Inferior parietal cortex (tissue), 1 donor: ENCODE measurements around the gene ZFPM1.

ENCODE experiments used
- DNase-seq: peaks from one replicate; pipeline ENCODE4 v3.0.0-alpha.2; 2016; ENCODE audit errors: extremely low spot score

ZFPM1 gene

DNA sequence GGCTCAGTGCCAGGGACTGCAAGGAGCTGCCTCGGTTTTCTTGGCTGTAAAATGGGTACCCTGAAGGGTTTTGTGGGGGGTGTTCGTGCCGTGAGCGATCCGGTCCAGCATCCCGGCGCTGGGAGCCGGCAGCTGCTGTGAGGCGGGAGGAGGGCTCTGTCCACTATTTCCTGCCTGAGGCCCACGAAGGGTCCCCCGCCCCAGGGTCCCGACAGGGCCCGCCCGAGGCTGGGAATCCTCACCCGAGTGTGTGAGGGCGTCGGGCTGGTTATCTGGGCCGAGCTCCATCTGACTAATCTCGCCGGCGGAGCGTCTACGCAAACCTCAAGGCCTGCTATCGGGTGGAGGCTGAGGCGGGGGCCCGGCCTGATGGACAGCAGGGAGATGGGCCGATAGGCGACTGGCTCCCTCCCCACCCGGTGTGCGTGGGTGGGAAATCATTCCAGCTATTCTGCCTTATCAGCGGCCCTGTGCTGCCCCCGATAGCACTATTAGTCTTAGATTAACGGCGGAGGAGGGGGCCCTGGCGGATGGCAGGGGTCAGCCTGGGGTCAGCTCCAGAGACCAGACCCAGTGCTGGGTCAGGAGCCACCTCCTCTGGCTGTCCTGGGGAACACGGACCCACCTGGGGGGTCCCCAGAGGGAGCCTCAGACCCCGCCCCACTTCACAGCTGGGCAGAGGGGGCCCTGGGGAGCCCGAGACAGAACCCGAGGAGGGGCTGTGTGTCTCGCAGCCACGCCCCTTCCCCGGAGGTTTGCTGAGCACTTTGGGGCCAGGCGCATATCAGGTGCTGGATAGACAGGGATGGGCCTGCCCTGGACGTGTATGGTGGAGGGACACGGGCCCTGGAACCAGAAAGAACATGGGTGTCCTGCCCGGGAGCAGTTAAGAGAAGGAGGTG, 44.7 kb downstream of the ZFPM1 start:
- peak; percentile 22 for DNase-seq

DNA sequence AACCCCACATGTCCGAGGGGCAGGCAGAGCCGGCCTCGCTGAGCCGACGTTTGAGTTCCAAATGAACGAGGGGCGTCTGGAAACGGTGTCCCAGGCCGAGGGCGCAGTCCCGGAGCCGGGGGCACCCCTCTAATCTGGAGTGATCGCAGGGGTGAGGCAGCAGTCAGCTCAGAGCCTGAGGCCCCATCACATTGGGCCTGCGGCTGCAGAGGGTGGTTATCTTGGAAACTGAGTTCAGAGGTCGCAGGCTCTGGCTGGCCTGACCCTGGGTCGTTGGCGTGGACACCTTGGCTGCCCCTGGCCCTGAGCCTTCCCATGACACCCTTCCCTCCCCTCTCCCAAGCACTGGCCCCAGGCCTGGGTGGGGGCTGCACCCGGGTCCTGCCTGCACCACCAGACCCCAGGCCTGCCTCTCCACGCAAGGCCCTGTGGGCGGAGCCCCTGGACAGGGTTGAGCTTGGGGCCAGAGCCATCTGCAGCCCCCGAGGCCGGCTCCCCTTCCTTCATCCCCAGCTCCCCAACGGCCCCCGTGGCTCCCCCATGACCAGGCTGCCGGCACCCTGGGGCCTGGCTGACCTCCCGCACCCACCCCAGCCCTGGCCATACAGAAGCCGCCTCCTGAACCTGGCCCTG, 45.6 kb downstream of the ZFPM1 start:
- DNase-seq, result no peak

DNA sequence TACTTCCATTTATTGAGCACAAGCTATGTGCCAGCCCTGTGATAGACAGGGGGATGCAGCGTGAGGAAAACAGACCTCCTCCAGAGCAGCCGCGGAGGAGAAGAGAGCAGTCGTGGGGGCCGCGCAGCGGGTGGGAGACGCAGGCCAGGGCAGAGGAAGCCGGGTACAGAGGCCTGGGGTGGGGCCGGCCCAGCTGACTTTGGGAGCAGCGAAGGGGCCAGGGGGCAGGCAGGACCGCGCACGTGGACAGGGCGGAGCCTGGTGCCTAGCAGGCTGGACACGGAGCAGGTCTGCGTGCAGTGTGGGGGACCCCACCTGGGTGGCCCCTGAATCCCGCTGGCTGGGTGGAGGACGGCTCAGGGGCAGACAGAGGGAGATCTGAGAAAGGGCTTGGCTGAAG, 46.2 kb downstream of the ZFPM1 start:
- DNase-seq, result no peak

DNA sequence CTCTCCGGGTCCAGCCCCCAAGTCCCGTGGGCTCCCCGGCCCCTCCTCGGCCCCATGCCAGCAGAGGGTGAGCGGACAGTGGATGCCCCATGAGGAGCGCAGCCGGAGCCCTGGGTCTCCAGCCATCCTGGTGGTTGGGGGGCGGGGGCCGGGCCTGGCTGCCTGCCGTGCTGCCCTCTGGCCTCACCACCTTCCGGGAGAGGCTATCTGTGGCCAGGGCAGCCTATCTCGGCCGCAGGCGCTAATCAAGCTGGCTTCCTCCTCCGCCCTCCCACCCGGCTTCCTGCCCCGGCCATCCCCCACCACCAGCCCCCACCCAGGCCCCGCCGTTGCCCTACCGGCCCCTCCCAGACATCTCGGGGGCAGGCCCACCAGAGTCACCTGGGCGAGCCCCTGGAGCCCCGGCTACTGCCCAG, 46.8 kb downstream of the ZFPM1 start:
- DNase-seq, result no peak

DNA sequence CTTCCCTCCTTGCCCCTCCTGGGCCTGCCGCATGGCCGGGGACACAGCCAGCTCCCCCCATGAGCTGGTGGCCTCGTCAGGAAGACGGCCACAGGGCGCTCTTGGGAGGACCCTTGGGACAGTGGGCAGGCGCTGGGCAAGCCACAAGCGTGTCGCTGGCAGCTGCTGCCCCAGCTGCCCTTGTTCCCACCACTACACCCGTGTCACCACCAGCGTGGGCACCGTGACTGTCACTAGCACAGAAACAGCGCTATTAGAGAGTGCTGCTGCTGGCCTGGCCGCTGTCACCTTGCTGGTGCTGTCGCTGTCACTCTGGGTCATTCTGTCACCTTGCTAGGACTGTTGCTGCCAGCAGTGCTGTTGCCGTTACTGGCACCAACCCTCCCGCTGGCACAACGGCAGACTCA, 47.2 kb downstream of the ZFPM1 start:
- no peak for DNase-seq

DNA sequence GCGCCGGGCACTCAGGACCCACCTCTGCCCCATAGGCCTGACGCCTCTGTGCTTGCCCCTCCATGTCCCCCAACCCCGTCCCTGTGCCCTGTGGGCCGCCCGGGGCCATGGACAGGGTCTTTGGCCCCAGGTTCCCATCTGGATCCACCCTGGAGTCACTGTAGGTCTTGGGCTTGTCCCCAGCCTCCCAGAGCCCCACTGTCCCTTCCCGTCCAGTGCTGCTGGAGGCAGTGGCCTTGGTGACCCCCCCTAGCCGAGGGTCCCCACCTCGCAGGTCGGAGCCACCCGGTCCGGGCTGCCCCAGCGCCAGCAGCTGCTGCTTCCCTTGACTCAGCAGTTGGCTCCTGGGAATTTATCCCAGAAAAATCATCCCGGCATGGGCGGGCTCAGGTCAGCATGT, 49.3 kb downstream of the ZFPM1 start:
- no peak for DNase-seq

DNA sequence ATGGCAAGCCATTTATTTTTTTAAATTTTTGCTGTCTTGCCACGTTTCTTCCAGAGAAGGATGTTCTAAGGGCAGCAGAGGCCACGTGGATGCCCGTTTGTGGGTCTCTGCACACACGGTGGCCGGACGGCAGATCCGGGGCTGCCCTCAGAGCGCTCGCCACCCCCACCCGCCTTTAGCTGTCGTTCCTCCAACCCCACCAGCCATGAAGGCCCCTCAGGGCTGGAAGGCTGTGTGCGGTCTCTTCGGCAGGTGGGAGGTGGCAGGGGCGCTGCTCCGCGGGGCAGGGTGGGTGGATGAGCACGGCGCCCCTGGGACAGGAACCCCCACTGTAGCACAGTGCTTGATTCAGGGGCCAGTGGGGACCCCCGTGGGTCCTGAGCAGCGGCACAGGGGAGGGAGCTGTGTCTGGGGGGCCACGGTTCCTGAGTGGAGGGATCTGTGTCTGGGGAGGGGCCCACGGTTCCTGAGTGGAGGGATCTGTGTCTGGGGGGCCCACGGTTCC, 49.7 kb downstream of the ZFPM1 start:
- DNase-seq, result no peak

DNA sequence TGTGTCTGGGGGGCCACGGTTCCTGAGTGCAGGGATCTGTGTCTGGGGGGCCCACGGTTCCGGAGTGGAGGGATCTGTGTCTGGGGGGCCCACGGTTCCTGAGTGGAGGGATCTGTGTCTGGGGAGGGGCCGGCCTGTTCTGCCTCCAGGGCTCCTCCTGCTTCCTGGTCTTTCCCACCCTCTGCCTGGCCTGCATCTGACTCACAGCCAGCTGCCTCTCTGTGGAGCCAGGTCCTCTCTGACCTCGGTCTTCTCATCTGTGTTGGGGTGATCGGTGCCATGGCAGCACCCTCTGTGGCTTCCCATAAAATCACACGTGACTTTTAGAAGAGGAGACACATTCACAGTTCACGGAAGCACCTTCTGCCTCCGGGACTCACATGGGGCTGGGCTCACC, 50.3 kb downstream of the ZFPM1 start:
- no peak for DNase-seq

DNA sequence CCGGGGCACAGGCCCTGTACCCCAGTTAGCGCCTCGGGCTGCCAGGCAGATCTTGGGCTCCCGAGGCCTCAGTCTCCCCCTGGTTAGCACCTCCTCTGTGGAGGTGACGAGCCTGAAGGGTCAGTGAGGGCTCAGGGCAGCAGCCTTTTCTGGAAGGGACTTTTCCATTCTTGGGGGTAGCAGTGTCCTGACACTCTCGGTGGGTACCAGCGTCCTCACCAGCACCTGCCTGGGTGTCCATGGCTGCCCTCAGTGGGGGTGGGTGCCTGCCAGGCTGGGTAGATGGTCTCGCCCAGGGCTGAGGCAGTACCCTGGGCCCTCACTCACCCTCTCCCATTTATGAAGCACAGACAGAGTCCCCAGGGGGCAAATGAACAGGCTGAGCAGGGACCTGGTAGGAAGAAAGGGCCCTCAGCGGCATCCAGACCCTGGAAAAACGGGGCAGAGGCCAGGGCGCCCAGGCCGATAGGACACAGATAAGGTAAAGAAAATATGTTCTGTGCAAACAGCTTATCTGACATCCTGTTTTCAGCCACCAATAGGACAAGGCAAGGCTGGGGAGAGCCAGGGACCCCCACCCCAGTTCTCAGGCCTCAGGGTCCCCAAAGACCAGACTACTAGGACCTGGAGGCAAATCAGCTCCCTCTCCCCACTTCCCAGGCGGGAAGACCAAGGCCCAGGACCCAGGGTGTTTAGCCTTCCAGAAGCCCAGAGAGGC, 50.9 kb downstream of the ZFPM1 start:
- no peak for DNase-seq

DNA sequence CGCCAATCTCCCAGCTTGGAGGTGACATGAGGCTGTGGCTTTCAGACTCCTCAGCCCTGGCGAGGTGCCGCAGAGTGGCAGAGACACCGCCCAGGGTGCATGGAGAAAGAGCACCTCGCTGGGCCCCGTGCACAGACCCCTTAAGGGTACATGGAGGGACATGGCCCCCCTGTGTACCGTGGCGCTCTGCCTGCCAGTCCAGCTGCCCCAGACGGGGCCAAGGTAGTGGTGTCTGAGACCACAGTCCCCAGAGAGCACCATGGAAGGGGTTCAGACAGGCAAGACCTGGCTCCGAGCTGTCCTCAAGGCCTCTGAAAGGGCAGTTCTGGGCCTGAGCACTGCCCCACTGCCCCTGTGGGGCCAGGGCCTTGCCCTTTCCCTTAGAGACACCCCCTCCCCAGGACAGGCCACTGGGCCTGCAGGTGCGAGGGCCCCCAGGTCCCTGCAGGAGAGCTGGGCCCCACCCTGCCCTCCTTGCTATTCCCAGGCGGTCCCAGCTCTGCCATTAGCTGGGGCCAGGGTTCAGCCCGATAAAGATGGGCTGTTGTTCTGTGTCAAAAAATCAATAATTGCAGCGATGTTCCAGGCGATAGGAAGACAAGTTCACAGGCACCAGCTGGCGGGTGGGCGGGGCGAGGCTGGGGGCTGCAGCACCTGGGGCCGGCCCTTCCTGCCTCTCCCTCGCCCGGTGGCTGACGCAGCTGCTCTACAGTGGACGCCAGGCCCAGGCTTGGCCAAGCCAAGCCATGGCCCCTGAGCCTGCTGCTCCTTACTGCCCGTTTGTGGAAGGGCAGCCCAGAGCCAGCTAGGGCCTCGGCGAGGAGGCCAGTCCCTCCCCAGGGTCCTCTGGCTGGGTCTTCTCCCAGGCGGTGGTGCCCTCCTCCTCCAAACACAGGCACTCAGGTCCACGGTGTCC, 51.7 kb downstream of the ZFPM1 start:
- no peak for DNase-seq

DNA sequence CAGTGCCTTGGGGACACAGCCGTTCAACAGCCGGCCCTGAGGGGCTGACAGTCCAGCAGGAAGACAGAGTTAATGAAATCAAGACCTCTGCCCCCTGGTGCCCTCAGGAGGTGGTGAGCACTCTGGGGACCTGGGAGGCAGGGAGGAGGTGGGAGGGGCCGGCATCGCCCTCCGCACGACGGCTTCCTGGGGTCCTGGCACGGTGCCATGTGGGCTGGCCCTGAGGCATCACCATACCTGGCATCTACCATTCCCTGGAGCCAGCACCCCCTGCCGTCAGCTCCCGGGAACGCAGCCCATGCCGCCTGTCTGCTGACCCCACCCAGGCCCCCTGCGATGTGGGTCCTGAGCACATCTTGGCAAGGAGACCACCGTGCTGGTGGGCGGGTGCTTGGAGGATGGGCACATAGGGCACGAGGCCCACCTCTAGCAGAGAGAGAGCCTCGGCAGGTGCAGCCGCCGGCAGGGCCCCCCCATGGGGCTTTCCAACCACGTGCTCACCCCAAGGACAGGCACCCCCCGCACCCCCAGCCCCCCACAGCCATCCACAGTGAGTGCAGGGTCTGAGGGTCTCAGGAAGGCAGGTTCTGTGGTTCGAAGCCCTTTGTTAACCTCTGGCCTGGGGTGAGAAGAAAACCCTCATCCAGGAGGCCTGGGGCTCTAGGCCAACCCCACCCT, 52.5 kb downstream of the ZFPM1 start:
- DNase-seq, result no peak

DNA sequence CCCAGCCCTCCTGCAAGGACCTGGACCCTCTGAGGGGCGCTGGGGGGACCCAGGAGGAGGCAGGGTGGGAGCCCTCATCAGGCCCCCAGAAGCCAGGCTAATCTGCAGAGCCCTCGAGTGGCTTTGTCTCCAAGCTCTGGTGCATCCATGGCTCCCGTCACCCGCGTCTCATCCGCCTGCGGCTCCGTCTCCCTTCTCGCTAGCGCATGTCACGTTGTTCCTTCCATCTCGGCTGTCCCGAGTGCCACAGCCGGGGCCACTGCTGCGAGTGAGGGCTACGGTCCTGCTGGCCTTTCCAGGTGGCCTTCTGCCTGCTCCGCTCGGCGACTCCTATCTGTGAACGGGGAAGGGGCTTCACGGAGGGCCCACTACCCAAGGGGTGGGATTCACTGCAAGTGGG, 53.6 kb downstream of the ZFPM1 start:
- DNase-seq, result no peak

DNA sequence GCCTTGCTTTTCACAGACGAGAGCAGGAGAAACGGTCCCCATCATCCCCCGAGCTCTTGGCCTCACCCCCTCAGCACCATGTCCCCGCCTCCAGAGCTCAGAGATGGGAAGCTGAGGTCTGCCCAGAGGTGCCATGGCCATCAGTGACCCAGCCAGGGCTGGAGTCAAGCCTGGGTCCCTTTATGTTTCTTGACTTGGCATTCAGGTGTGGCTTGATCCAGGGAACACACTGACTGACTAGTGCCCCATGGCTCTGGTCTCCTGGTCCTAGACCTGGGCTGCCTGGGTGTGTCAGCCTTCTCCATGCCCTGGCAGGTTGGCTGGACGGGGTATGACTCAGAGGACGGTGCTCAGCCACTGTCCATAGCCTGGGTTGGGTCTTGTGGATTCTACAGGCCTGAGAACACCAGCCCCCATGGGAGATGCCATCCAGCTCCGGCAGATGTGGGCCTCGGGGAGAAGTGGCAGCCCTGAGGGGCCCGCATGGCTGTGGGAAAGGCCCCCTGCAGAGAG, 54.2 kb downstream of the ZFPM1 start:
- DNase-seq, result no peak

DNA sequence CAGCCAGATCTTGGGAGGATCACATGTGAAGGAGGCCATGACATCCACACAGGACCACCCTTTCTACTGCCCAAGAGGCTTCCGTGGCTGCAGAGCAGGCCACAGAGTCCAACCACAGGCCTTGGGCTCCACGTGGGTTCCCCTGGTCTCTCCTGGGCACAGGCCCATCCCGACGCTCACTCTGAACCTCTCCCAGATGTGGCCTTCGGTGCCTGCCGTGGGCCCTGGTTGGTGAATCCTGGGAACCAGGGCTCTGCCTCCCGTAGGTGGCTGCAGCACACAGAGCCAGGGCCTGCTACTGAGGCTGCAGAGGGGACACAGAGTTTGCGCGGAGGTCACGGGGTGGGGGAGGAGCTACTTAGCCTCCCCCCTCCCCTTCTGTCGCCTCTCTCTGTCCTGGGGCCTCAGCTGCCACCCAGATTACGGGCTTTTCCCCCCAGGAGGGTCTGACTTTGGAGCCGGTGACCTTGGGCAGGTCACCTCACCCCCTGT, 55.3 kb downstream of the ZFPM1 start:
- no peak for DNase-seq

DNA sequence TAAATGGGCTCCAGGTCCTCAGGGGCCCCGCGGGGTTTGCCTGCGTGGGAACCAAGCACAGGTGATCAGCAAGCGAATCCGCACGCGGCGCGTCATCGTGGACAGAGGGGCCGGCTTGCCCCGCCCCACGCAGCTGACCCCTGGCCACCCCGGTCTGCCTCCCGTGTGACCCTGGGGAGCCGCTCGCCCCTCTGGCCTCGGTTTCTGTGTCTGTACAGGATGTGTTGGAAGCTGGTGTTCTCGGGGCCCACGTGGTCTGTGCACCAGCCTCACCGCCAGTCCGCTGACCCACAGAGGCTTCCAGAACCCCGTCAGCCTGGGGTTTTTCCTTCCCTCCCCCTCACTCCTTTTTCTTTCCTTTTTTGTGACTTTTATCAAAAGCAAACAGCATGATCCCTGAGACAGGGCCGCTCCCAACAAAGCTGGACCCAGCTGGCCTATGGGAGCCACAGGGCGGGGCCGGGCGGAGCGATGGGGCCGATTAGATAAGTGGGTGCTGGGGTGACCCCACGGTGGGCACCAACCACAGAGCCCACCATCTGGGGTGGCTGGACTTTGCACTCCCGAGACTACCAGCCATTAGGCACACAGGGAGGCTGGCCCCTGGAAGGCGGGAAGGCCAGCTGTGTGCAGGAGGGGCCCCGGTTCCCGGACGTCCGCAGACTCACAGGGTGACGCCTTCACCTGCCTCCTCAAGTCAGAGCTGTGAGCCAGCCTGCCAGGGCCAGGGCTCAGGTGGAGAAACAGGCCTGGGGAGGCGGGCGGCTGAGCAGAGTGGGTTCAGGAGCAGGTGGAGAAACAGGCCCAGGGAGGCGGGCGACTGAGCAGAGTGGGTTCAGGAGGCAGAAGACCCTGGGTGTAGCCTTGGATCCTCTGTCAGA, 56.0 kb downstream of the ZFPM1 start:
- DNase-seq, result no peak

DNA sequence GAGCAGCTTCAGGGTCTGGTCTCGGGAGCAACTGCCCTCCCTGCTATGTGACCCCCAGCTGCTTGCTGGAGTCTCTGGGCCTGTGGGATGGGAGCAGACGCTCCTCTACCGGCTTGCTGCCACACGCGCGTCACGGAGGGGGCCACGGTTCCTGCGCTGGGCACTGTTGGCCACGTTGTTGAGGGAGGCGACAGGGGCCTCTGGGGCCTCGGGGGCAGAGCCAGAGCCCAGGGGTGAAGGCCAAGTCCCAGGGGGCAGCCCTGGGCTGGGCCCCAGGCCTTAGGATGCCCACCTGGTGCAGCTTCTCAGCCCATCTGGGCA, 56.6 kb downstream of the ZFPM1 start:
- no peak for DNase-seq

DNA sequence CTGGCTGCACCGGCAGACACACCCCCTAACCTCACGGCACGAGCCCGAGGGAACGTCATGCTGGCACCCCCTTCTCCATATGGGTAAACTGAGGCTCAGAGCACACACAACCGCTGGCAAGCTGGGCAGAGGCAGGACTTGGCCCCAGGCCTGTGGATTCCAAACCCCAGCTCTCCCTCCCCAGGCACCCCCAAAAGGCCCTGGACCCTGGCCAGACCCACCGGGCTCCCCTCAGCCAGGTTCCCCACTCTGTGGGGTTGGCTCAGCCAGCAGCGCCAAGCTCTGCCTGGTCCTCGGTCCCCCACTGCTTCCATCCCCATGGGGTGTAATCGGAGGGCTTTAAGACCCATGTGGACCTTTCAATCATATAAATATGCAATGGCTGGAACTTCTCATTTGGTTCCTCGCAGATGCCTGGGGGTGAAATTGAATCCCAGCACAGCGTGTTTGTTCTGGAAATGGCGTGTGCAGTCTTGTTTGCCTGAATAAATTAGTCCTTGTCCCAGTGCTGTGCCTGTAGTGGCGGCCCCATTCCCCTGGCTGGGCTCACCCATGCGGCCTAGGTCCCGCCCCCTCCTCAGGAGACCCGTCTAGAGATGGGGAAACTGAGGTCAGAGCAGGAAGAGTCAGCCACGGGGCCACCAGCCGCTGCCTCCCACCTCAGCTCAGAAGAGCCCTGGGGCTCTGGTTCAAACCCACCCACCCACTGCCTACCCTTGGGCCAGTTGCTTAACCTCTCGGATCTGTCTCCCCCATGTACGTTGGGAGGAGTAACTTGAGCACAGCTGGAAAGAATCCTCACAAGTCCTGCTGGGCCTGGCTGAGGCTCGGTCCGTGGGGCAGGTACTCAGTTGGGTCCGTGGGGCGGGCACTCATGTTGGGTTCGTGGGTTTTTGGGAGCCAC, 57.3 kb downstream of the ZFPM1 start:
- no peak for DNase-seq

DNA sequence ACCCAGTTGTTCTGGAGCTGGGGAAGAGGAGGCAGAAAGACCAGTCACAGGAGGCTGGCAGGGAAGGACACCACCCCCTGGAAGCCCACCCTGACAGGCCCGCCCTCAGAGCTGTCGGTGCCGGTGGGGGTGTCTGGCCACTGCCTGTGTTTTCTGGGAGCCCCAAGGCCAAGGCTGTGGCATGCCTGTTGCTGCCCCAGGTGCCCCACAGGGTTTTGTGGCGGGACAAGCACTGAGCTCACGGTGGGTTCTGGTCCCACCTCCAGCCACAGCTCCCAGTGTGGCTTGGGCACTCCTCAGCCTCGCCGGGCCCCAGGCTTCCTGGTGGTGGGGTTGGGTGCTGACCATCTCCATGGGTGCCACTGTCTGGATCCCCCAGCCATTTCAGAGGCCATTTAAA, 58.0 kb downstream of the ZFPM1 start:
- DNase-seq, result no peak

DNA sequence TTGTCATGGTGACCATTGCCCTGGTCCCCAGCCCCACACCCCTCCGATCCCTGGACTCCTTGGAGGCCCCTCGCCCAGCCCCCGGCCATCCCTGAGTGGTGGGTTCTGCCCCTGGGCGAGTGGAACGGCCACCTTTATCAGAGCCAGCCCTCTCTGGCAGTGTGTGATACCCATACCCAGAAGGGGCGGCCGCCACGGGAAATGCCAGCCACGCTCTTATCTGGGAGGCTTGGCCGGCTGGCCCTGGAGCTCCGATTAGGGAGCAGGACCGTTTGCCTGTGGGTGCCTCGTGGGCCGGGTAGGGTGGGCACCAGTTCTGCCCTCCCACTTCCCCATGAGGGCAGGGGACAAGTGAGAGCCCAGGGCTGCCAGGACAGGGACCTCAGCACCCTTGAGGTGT, 58.8 kb downstream of the ZFPM1 start:
- no peak for DNase-seq
